Measurements from ENCODE around the gene LUC7L3. TPM values are rescaled to one million over a fixed set of nuclear protein-coding genes. Genes with fewer than 3 reads are reported as not detected.

The LUC7L3 gene
- polyA plus RNA-seq, 2 of the 4 experiments (the other 2 are of a cell fraction): 209 to 211 TPM

GRCh38 chr17:50682441-50682840 lies 37.0 kb upstream of the LUC7L3 start:
- no peak for DNase-seq (ENCODE audit: low read depth in 1 of 2, low spot score in 1 of 2)
- ATAC-seq: no peak
- 85% methylated on average over 3 of the region's 3 CpGs for WGBS (ENCODE audit: missing lambda C conversion rate)
- no peak for FAIRE-seq
- Histone ChIP-seq H3K4me3 (no peak overlapping the region), H3K4me2 (no peak overlapping the region), H3K4me1 (peaks cover 99% of the 10 kb centered on the region), H3K27ac (peak overlapping the region; percentile 97 to 98), H3K9me3 (no peaks in the 10 kb centered on the region)
- ChIA-PET POLR2A (interaction anchor here (0.7 to 4.8 kb wide), 3 partner anchors 11 to 45 kb away, joined by 3 to 35 read pairs (median 4); no protein-coding TSS in a partner anchor), CTCF (interaction anchor here (1.2 to 52.6 kb wide), 5 partner anchors 9 to 137 kb away, joined by 3 to 2097 read pairs (median 783); partner anchors contain the start of genes ABCC3 and SPATA20)
- TF ChIP-seq MAFK (IDR thresholded peaks at IDR 0.05; ENCODE audit: partially characterized antibody): peak; percentile 3
- no peak for TF ChIP-seq RARB (CRISPR knock-in tag; IDR thresholded peaks at IDR 0.05)
- TF ChIP-seq, protein P1, sequence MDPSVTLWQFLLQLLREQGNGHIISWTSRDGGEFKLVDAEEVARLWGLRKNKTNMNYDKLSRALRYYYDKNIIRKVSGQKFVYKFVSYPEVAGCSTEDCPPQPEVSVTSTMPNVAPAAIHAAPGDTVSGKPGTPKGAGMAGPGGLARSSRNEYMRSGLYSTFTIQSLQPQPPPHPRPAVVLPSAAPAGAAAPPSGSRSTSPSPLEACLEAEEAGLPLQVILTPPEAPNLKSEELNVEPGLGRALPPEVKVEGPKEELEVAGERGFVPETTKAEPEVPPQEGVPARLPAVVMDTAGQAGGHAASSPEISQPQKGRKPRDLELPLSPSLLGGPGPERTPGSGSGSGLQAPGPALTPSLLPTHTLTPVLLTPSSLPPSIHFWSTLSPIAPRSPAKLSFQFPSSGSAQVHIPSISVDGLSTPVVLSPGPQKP (IDR thresholded peaks at IDR 0.05; ENCODE audit: low read depth, low read length): no peak
- no peak for TF ChIP-seq HEYL (CRISPR knock-in tag; IDR thresholded peaks at IDR 0.05)
- TF ChIP-seq, protein P2, sequence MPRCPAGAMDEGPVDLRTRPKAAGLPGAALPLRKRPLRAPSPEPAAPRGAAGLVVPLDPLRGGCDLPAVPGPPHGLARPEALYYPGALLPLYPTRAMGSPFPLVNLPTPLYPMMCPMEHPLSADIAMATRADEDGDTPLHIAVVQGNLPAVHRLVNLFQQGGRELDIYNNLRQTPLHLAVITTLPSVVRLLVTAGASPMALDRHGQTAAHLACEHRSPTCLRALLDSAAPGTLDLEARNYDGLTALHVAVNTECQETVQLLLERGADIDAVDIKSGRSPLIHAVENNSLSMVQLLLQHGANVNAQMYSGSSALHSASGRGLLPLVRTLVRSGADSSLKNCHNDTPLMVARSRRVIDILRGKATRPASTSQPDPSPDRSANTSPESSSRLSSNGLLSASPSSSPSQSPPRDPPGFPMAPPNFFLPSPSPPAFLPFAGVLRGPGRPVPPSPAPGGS (IDR thresholded peaks at IDR 0.05): no peak
- TF ChIP-seq KDM1A (IDR thresholded peaks at IDR 0.05; ENCODE audit: low read depth): peak; percentile 81; the same call in 1 of the 2 replicates
- TF ChIP-seq BHLHE40 (IDR thresholded peaks at IDR 0.05; ENCODE audit: low read depth, low read length): no peak
- TF ChIP-seq, protein P3, sequence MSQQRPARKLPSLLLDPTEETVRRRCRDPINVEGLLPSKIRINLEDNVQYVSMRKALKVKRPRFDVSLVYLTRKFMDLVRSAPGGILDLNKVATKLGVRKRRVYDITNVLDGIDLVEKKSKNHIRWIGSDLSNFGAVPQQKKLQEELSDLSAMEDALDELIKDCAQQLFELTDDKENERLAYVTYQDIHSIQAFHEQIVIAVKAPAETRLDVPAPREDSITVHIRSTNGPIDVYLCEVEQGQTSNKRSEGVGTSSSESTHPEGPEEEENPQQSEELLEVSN (IDR thresholded peaks at IDR 0.05; ENCODE audit: borderline replicate concordance, low read depth): no peak
- TF ChIP-seq ZFP36 (IDR thresholded peaks at IDR 0.05; ENCODE audit: borderline replicate concordance, partially characterized antibody): peak; percentile 99

DNA sequence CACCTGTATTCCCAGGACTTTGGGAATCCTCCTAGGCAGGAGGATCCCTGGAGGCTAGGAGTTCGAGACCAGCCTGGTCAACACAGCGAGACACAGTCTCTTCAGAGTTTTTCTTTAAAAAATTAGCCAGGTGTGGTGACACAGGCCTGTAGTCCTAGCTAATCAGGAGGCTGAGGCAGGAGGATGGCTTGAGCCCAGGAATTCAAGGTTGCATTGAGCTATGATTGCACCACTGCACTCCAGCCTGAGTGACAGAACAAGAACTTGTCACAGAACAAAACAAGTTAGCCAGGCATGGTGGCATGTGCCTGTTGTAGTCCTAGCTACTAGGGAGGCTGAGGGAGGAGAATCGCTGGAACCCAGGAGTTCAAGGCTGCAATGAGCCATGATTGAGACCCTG lies 36.5 kb upstream of the LUC7L3 start:
- H3K4me2 ChIP-seq: no peak overlapping the region
- ChIA-PET POLR2A (interaction anchor here (0.8 to 4.8 kb wide), 3 partner anchors 10 to 45 kb away, joined by 3 to 35 read pairs (median 11); no protein-coding TSS in a partner anchor), CTCF (interaction anchor here (27.4 to 52.6 kb wide), 4 partner anchors 9 to 136 kb away, joined by 753 to 2097 read pairs (median 783); partner anchors contain the start of genes ABCC3 and SPATA20)
- no peak for FAIRE-seq
- DNase-seq (ENCODE audit: low read depth in 1 of 2, low spot score in 1 of 2): no peak
- peaks cover 100% of the 10 kb centered on the region for H3K4me1 ChIP-seq
- ATAC-seq: no peak
- no peaks in the 10 kb centered on the region for H3K9me3 ChIP-seq
- TF ChIP-seq ZFP36 (IDR thresholded peaks at IDR 0.05; ENCODE audit: borderline replicate concordance, partially characterized antibody): no peak
- peak in 1 of 2 experiments; percentile 27; a peak in 1 of 4 replicates for TF ChIP-seq CEBPB (IDR thresholded peaks at IDR 0.05)
- TF ChIP-seq HOXA7 (CRISPR knock-in tag; IDR thresholded peaks at IDR 0.05): no peak
- TF ChIP-seq CTCF (IDR thresholded peaks at IDR 0.05): no peak
- TF ChIP-seq POLR2AphosphoS2 (conservative IDR thresholded peaks at IDR 0.05; ENCODE audit: low read length): no peak
- no peak for TF ChIP-seq KDM1A (IDR thresholded peaks at IDR 0.05; ENCODE audit: low read depth)
- H3K4me3 ChIP-seq: no peak overlapping the region
- WGBS (ENCODE audit: missing lambda C conversion rate): 94% methylated on average over 3 of the region's 3 CpGs
- peak overlapping the region; percentile 97 to 98 for H3K27ac ChIP-seq

DNA sequence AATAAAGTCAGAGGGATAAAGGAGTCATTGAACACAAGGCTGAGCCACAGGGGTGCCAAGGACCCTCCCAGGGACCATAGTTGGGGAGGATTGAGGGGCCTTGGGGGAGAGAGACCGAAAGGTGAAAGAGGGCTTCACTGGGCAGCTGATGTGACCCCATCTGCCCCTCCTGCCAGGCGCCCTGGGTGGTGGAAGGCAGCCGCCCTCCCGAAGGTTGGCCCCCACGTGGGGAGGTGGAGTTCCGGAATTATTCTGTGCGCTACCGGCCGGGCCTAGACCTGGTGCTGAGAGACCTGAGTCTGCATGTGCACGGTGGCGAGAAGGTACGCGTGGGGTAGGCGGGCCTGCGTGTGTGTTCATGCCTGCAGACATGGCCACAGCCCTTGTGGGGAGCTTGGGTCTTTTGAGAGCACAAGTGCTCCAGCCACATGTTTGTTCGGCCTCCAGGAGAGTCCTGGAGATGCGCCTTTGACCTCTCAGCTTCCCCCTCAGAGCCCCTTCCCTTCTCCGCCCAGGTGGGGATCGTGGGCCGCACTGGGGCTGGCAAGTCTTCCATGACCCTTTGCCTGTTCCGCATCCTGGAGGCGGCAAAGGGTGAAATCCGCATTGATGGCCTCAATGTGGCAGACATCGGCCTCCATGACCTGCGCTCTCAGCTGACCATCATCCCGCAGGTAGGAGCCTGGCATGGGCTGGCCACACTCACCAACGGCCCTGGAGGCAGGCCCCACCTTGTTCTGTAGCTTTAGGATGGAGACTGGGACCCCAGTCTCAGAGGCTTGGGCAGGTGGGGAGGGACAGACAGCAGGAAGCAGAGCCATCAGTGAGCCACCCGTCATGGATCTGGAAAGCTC lies 35.7 kb upstream of the LUC7L3 start:
- ChIA-PET CTCF (interaction anchor here (1.0 to 52.6 kb wide), 7 partner anchors 9 to 201 kb away, joined by 3 to 2097 read pairs (median 753); partner anchors contain the start of genes ABCC3 and SPATA20), POLR2A (interaction anchor here (2.5 to 4.8 kb wide), 2 partner anchors 9 to 46 kb away, joined by 11 to 35 read pairs; no protein-coding TSS in a partner anchor)
- FAIRE-seq (no peak), DNase-seq (ENCODE audit: low read depth in 1 of 2, low spot score in 1 of 2) (no peak), ATAC-seq (no peak)
- Histone ChIP-seq H3K4me3 (no peak overlapping the region), H3K4me2 (peak overlapping the region; percentile 67), H3K27ac (peak overlapping the region; percentile 97 to 98), H3K9me3 (no peaks in the 10 kb centered on the region), H3K4me1 (peaks cover 100% of the 10 kb centered on the region)
- WGBS (ENCODE audit: missing lambda C conversion rate): 93% methylated on average over 28 of the region's 28 CpGs
- peak; percentile 20; the same call in 1 of the 2 replicates for TF ChIP-seq POLR2A (IDR thresholded peaks at IDR 0.05; ENCODE audit: low read length)
- TF ChIP-seq SMC3 (IDR thresholded peaks at IDR 0.05): no peak
